BE2C (cell line): ENCODE measurements around the gene B4GALT4.
A peak's percentile ranks its signal among the peaks of the same experiment; 100 is the strongest.

ENCODE experiments used
- DNase-seq: peaks from one replicate; pipeline ENCODE4 v3.0.0-alpha.2; 2020
- H3K27me3 ChIP-seq: fragments of 250-450 bp; sonication (Bioruptor Pico); 2 replicates; pipeline ENCODE4 v1.5.1; 2020; ENCODE audit warnings: mild to moderate bottlenecking
- H3K36me3 ChIP-seq: fragments of 250-450 bp; sonication (Bioruptor Pico); 2 replicates; pipeline ENCODE4 v1.5.1; 2020; ENCODE audit warnings: mild to moderate bottlenecking
- H3K4me1 ChIP-seq: fragments of 250-450 bp; sonication (Bioruptor Pico); 2 replicates; pipeline ENCODE4 v1.5.1; 2020
- H3K4me3 ChIP-seq: 2 replicates; pipeline ENCODE4 v1.5.1; 2011; ENCODE audit warnings: low read depth, low read length
- H3K9me3 ChIP-seq: fragments of 250-450 bp; sonication (Bioruptor Pico); 2 replicates; pipeline ENCODE4 v1.5.1; 2020
- CTCF ChIP-seq: IDR thresholded peaks from 2 replicates; pipeline ENCODE4 v1.5.1; 2012; ENCODE audit warnings: mild to moderate bottlenecking, low read depth, low read length

B4GALT4 gene

GRCh38 chr3:119239206-119239820 is 1.4 kb downstream of the B4GALT4 start:
- Histone ChIP-seq H3K9me3 (no peaks in the 10 kb centered on the region), H3K4me1 (no peaks in the 10 kb centered on the region), H3K36me3 (no peaks in the 10 kb centered on the region), H3K4me3 (peak overlapping the region; percentile 60), H3K27me3 (no peaks in the 10 kb centered on the region)
- DNase-seq: no peak
- TF ChIP-seq CTCF: no peak

- H3K4me1 ChIP-seq: no peaks in the 10 kb centered on the region
- no peak for TF ChIP-seq CTCF
- no peak overlapping the region for H3K4me3 ChIP-seq
- no peak for DNase-seq
- no peaks in the 10 kb centered on the region for H3K9me3 ChIP-seq
- no peaks in the 10 kb centered on the region for H3K36me3 ChIP-seq
- no peaks in the 10 kb centered on the region for H3K27me3 ChIP-seq
Measured at GRCh38 chr3:119238363-119238762, 2.3 kb downstream of the B4GALT4 start.

GRCh38 chr3:119237299-119237698 is 3.4 kb downstream of the B4GALT4 start:
- Histone ChIP-seq H3K4me3 (no peak overlapping the region), H3K27me3 (no peaks in the 10 kb centered on the region), H3K9me3 (no peaks in the 10 kb centered on the region), H3K36me3 (no peaks in the 10 kb centered on the region), H3K4me1 (no peaks in the 10 kb centered on the region)
- DNase-seq: no peak
- TF ChIP-seq CTCF: no peak

- no peaks in the 10 kb centered on the region for H3K27me3 ChIP-seq
- H3K9me3 ChIP-seq: no peaks in the 10 kb centered on the region
- no peak for DNase-seq
- no peaks in the 10 kb centered on the region for H3K4me1 ChIP-seq
- H3K36me3 ChIP-seq: no peaks in the 10 kb centered on the region
- TF ChIP-seq CTCF: no peak
- no peak overlapping the region for H3K4me3 ChIP-seq
Measured at GRCh38 chr3:119236756-119237155, 3.9 kb downstream of the B4GALT4 start.

GRCh38 chr3:119235151-119235550 is 5.5 kb downstream of the B4GALT4 start:
- Histone ChIP-seq H3K4me3 (no peak overlapping the region), H3K9me3 (no peaks in the 10 kb centered on the region), H3K36me3 (no peaks in the 10 kb centered on the region), H3K4me1 (no peaks in the 10 kb centered on the region), H3K27me3 (no peaks in the 10 kb centered on the region)
- no peak for TF ChIP-seq CTCF
- DNase-seq: no peak

- no peak for DNase-seq
- TF ChIP-seq CTCF: no peak
Measured at GRCh38 chr3:119234610-119235009, 6.1 kb downstream of the B4GALT4 start.

More at GRCh38 chr3:119234610-119235009, 6.1 kb downstream of the B4GALT4 start:
- H3K4me3 ChIP-seq: no peak overlapping the region
- no peaks in the 10 kb centered on the region for H3K9me3 ChIP-seq
- H3K36me3 ChIP-seq: no peaks in the 10 kb centered on the region
- no peaks in the 10 kb centered on the region for H3K27me3 ChIP-seq
- no peaks in the 10 kb centered on the region for H3K4me1 ChIP-seq
